ENCODE measurements around the gene SEPHS2. TPM values are rescaled to one million over a fixed set of nuclear protein-coding genes. Genes with fewer than 3 reads are reported as not detected.

The SEPHS2 gene
- polyA plus RNA-seq, 2 of the 4 experiments (the other 2 are of a cell fraction) = 47.8 to 72.6 TPM

DNA sequence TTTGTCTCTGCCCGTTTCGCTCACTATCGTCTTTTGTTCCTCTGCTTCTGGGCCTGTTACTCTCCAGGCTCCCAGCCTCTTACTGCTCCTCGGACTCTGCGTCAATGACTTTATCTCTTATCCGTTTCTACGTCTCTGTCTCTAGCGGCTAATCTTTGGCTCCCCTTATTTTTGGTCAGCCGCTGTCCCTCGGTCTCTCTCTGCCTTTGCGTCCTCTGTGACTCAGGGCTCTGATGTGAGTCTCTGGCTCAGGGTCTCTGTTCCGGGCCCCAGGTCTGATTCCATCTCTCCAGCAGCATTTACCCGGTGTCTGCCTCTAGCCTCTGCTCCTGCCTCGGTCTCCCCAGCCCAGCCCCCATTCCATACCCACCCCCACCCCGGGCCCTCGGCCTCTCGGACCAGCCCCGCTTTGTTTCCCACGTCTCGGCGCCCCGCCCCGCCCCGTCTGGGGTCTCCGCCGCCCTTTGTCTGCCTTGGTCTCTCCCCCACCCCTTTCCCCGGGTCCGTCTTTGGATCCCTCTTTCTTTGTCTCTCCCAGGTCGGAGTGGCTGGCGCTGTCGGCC is 51.0 kb downstream of the SEPHS2 start:
- 50% methylated on average over 18 of the region's 31 CpGs for WGBS (ENCODE audit: missing lambda C conversion rate)
- H3K9me3 ChIP-seq = no peaks in the 10 kb centered on the region
- peak overlapping the region; percentile 86 for H3K4me3 ChIP-seq
- FAIRE-seq (no peak), ATAC-seq (peak; percentile 15 to 39; a peak in 3 of 6 replicates), DNase-seq (ENCODE audit: low read depth in 1 of 2, low spot score in 1 of 2) (no peak)
- peak overlapping the region; percentile 95 to 98 for H3K27ac ChIP-seq
- CTCF ChIA-PET = interaction anchor here (0.6 to 11.5 kb wide), 12 partner anchors 13 to 36 kb away, joined by 3 to 149 read pairs (median 4); partner anchors contain the start of genes DCTPP1, SEPTIN1 and ZNF771
- H3K4me1 ChIP-seq = peaks cover 12% of the 10 kb centered on the region
- TF ChIP-seq TP53 (CRISPR knock-in tag; IDR thresholded peaks at IDR 0.05) (no peak), RARB (CRISPR knock-in tag; IDR thresholded peaks at IDR 0.05) (no peak), PHF8 (IDR thresholded peaks at IDR 0.05; ENCODE audit: borderline replicate concordance, low read depth) (0 out of 2 replicates have a peak, but pooled peaks have one; percentile 64)
- TF ChIP-seq, protein P1, sequence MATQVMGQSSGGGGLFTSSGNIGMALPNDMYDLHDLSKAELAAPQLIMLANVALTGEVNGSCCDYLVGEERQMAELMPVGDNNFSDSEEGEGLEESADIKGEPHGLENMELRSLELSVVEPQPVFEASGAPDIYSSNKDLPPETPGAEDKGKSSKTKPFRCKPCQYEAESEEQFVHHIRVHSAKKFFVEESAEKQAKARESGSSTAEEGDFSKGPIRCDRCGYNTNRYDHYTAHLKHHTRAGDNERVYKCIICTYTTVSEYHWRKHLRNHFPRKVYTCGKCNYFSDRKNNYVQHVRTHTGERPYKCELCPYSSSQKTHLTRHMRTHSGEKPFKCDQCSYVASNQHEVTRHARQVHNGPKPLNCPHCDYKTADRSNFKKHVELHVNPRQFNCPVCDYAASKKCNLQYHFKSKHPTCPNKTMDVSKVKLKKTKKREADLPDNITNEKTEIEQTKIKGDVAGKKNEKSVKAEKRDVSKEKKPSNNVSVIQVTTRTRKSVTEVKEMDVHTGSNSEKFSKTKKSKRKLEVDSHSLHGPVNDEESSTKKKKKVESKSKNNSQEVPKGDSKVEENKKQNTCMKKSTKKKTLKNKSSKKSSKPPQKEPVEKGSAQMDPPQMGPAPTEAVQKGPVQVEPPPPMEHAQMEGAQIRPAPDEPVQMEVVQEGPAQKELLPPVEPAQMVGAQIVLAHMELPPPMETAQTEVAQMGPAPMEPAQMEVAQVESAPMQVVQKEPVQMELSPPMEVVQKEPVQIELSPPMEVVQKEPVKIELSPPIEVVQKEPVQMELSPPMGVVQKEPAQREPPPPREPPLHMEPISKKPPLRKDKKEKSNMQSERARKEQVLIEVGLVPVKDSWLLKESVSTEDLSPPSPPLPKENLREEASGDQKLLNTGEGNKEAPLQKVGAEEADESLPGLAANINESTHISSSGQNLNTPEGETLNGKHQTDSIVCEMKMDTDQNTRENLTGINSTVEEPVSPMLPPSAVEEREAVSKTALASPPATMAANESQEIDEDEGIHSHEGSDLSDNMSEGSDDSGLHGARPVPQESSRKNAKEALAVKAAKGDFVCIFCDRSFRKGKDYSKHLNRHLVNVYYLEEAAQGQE (IDR thresholded peaks at IDR 0.05) = no peak
- POLR2A ChIA-PET = interaction anchor here (0.5 to 1.7 kb wide), 9 partner anchors 9 to 256 kb away, joined by 3 to 13 read pairs (median 4); partner anchors contain the start of genes SEPTIN1, TBC1D10B and ZNF771
- H3K4me2 ChIP-seq = peak overlapping the region; percentile 97

Small RNAs within 50 kb of the gene (small RNA-seq; reads per million reads assigned to genes)
- gene RF00019 = 0 reads per million in 6 experiments
- gene RF00406 = 0 to 18.5 (median 3.0) reads per million in 6 experiments
- gene RNU7-61P = 0 to 0.26 (median 0) reads per million in 6 experiments

Other genes with a start within 250 kb of the SEPHS2 start
- 8.0 and 11.5 TPM in 2 replicates for gene SULT1A3, start 246.6 kb downstream of the SEPHS2 start, polyA plus RNA-seq (2011; rRNA removed)
- gene SULT1A3, start 246.6 kb downstream of the SEPHS2 start, polyA plus RNA-seq (2017; fragmentation: RNase III; extraction: RNeasy Plus Mini Kit Qiagen cat#74134 plus additional on column Dnase treatment) = 7.9 to 8.8 TPM (median 8.3 TPM) in 3 replicates
- 0.98 and 1.7 TPM in 2 replicates for gene NPIPB13, start 197.4 kb downstream of the SEPHS2 start, polyA plus RNA-seq (2011; rRNA removed)
- 1.00 to 1.5 TPM (median 1.1 TPM) in 3 replicates for gene NPIPB13, start 197.4 kb downstream of the SEPHS2 start, polyA plus RNA-seq (2017; fragmentation: RNase III; extraction: RNeasy Plus Mini Kit Qiagen cat#74134 plus additional on column Dnase treatment)
- 33.9 and 35.6 TPM in 2 replicates for gene CD2BP2, start 90.6 kb downstream of the SEPHS2 start, polyA plus RNA-seq (2011; rRNA removed)
- 48.5 to 54.5 TPM (median 54.0 TPM) in 3 replicates for gene CD2BP2, start 90.6 kb downstream of the SEPHS2 start, polyA plus RNA-seq (2017; fragmentation: RNase III; extraction: RNeasy Plus Mini Kit Qiagen cat#74134 plus additional on column Dnase treatment)
- 10.9 and 12.6 TPM in 2 replicates for gene TBC1D10B, start 75.4 kb downstream of the SEPHS2 start, polyA plus RNA-seq (2011; rRNA removed)
- 21.5 to 24.0 TPM (median 23.2 TPM) in 3 replicates for gene TBC1D10B, start 75.4 kb downstream of the SEPHS2 start, polyA plus RNA-seq (2017; fragmentation: RNase III; extraction: RNeasy Plus Mini Kit Qiagen cat#74134 plus additional on column Dnase treatment)
- not detected in 2 replicates for gene MYL11, start 71.1 kb downstream of the SEPHS2 start, polyA plus RNA-seq (2011; rRNA removed)
- gene MYL11, start 71.1 kb downstream of the SEPHS2 start, polyA plus RNA-seq (2017; fragmentation: RNase III; extraction: RNeasy Plus Mini Kit Qiagen cat#74134 plus additional on column Dnase treatment) = 0.46 to 0.70 TPM (median 0.55 TPM) in 3 replicates
- gene SEPTIN1, start 63.3 kb downstream of the SEPHS2 start, polyA plus RNA-seq (2011; rRNA removed) = 0.13 and 0.17 TPM in 2 replicates
- 0.58 to 0.73 TPM (median 0.65 TPM) in 3 replicates for gene SEPTIN1, start 63.3 kb downstream of the SEPHS2 start, polyA plus RNA-seq (2017; fragmentation: RNase III; extraction: RNeasy Plus Mini Kit Qiagen cat#74134 plus additional on column Dnase treatment)
- gene ZNF48, start 50.5 kb downstream of the SEPHS2 start, polyA plus RNA-seq (2011; rRNA removed) = 7.0 and 9.3 TPM in 2 replicates
- gene ZNF48, start 50.5 kb downstream of the SEPHS2 start, polyA plus RNA-seq (2017; fragmentation: RNase III; extraction: RNeasy Plus Mini Kit Qiagen cat#74134 plus additional on column Dnase treatment) = 9.1 to 10.4 TPM (median 9.7 TPM) in 3 replicates
- 5.0 and 5.7 TPM in 2 replicates for gene ZNF771, start 38.3 kb downstream of the SEPHS2 start, polyA plus RNA-seq (2011; rRNA removed)
- 6.8 to 7.9 TPM (median 7.2 TPM) in 3 replicates for gene ZNF771, start 38.3 kb downstream of the SEPHS2 start, polyA plus RNA-seq (2017; fragmentation: RNase III; extraction: RNeasy Plus Mini Kit Qiagen cat#74134 plus additional on column Dnase treatment)
- 105 and 122 TPM in 2 replicates for gene DCTPP1, start 15.8 kb downstream of the SEPHS2 start, polyA plus RNA-seq (2011; rRNA removed)
- gene DCTPP1, start 15.8 kb downstream of the SEPHS2 start, polyA plus RNA-seq (2017; fragmentation: RNase III; extraction: RNeasy Plus Mini Kit Qiagen cat#74134 plus additional on column Dnase treatment) = 114 to 121 TPM (median 120 TPM) in 3 replicates
- gene ITGAL, start 26.9 kb upstream of the SEPHS2 start, polyA plus RNA-seq (2011; rRNA removed) = 0.40 and 0.94 TPM in 2 replicates
- 0.08 to 0.51 TPM (median 0.17 TPM) in 3 replicates for gene ITGAL, start 26.9 kb upstream of the SEPHS2 start, polyA plus RNA-seq (2017; fragmentation: RNase III; extraction: RNeasy Plus Mini Kit Qiagen cat#74134 plus additional on column Dnase treatment)
- 17.0 and 21.3 TPM in 2 replicates for gene ZNF768, start 80.7 kb upstream of the SEPHS2 start, polyA plus RNA-seq (2011; rRNA removed)
- 27.3 to 33.6 TPM (median 31.3 TPM) in 3 replicates for gene ZNF768, start 80.7 kb upstream of the SEPHS2 start, polyA plus RNA-seq (2017; fragmentation: RNase III; extraction: RNeasy Plus Mini Kit Qiagen cat#74134 plus additional on column Dnase treatment)
- 4.8 and 5.2 TPM in 2 replicates for gene ZNF747, start 89.0 kb upstream of the SEPHS2 start, polyA plus RNA-seq (2011; rRNA removed)
- gene ZNF747, start 89.0 kb upstream of the SEPHS2 start, polyA plus RNA-seq (2017; fragmentation: RNase III; extraction: RNeasy Plus Mini Kit Qiagen cat#74134 plus additional on column Dnase treatment) = 3.6 to 5.0 TPM (median 4.6 TPM) in 3 replicates
- gene ZNF764, start 112.5 kb upstream of the SEPHS2 start, polyA plus RNA-seq (2011; rRNA removed) = 2.9 and 3.0 TPM in 2 replicates
- 3.5 to 4.0 TPM (median 4.0 TPM) in 3 replicates for gene ZNF764, start 112.5 kb upstream of the SEPHS2 start, polyA plus RNA-seq (2017; fragmentation: RNase III; extraction: RNeasy Plus Mini Kit Qiagen cat#74134 plus additional on column Dnase treatment)
- gene ZNF688, start 125.8 kb upstream of the SEPHS2 start, polyA plus RNA-seq (2011; rRNA removed) = 4.8 and 6.7 TPM in 2 replicates
- gene ZNF688, start 125.8 kb upstream of the SEPHS2 start, polyA plus RNA-seq (2017; fragmentation: RNase III; extraction: RNeasy Plus Mini Kit Qiagen cat#74134 plus additional on column Dnase treatment) = 4.6 to 5.4 TPM (median 4.8 TPM) in 3 replicates
- gene ZNF785, start 139.8 kb upstream of the SEPHS2 start, polyA plus RNA-seq (2011; rRNA removed) = not detected in 2 replicates
- not detected in 3 replicates for gene ZNF785, start 139.8 kb upstream of the SEPHS2 start, polyA plus RNA-seq (2017; fragmentation: RNase III; extraction: RNeasy Plus Mini Kit Qiagen cat#74134 plus additional on column Dnase treatment)
- 6.8 and 7.1 TPM in 2 replicates for gene ZNF689, start 164.5 kb upstream of the SEPHS2 start, polyA plus RNA-seq (2011; rRNA removed)
- 6.5 to 7.4 TPM (median 7.0 TPM) in 3 replicates for gene ZNF689, start 164.5 kb upstream of the SEPHS2 start, polyA plus RNA-seq (2017; fragmentation: RNase III; extraction: RNeasy Plus Mini Kit Qiagen cat#74134 plus additional on column Dnase treatment)
- gene PRR14, start 205.1 kb upstream of the SEPHS2 start, polyA plus RNA-seq (2011; rRNA removed) = 6.3 and 8.4 TPM in 2 replicates
- gene PRR14, start 205.1 kb upstream of the SEPHS2 start, polyA plus RNA-seq (2017; fragmentation: RNase III; extraction: RNeasy Plus Mini Kit Qiagen cat#74134 plus additional on column Dnase treatment) = 16.2 to 19.2 TPM (median 18.2 TPM) in 3 replicates
- 5.9 and 8.1 TPM in 2 replicates for gene FBRS, start 212.6 kb upstream of the SEPHS2 start, polyA plus RNA-seq (2011; rRNA removed)
- gene FBRS, start 212.6 kb upstream of the SEPHS2 start, polyA plus RNA-seq (2017; fragmentation: RNase III; extraction: RNeasy Plus Mini Kit Qiagen cat#74134 plus additional on column Dnase treatment) = 29.0 to 34.8 TPM (median 33.3 TPM) in 3 replicates